HG03175 (cell line): Measurements from ENCODE around the gene GPR15LG.
A peak's percentile ranks its signal among the peaks of the same experiment; 100 is the strongest.

Source experiments
- ATAC-seq: cut with Tn5 transposase; IDR thresholded peaks from one replicate; pipeline ENCODE4 v1.9.1; 2021; ENCODE audit warnings: mild to moderate bottlenecking, moderate library complexity; ENCODE audit not compliant: unreplicated experiment

Gene GPR15LG

DNA sequence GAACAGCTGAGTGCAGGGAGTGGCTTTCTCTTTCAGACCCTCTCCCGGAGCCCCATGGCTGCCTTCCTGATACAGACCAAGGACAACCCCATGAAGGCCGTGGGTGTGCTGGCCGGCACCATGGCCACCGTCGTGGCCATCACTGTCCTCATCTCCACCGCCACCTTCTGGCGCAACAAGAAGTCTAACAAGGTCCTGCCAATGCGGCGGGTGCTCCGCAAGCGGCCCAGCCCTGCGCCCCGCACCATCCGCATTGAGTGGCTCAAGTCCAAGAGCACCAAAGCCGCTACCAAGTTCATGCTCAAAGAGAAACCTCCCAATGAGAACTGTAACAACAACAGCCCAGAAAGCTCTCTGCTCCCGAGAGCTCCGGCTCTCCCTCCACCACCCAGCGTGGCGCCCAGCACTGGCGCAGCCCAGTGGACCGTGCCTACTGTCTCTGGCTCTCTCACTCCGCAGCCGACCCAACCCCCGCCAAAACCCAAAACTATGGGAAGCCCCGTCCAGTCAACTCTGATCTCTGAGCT is 40.5 kb downstream of the GPR15LG start:
- ATAC-seq, result no peak

DNA sequence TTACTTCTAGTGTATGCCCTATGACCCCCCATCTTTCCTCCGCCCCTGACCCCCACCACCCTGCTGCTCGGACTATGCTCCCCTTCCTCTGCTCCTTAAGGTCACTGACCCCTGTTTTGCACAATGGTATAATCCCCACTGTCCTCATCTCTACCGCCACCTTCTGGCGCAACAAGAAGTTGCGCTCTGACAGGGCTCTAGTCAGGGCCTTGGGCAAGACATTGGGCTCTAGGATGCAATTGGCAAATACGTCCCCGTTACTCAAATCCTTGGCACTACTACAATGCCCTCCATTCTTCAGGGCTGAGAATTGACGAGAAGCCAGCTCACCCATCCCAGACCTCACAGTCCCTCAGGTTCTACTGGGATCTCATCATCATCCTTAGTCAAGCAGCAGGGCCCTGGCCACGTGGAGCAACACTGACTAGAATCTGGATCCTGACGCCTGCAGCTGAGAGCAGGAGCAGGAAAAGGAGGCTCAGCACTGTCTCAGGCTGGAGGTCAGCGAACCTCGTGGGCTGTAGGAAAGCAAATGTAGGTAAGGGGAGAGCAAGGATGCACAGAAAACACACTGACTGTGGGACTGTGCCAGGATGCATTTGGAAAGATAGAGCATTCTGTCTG is 41.1 kb downstream of the GPR15LG start:
- ATAC-seq, result peak; percentile 84

DNA sequence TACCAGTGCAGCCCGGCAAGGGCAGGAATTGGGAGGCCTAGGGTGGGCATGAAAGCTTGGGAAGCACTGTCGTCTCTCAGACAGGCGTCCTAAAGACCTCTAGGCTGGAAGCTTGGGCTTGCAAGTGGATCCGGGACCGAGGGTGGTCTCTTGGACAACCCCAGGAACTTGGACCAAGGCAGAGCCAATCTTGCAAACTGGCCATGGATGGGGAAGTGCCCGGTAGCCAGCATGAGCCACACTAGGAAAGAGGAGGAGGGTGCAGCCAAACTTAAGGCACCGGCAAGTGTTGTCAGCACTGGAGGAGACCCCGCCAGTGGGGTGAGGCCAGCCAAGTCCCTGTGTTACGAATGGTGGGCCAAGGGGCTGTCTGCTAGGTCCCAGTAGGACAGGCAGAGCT is 43.2 kb downstream of the GPR15LG start:
- ATAC-seq, result no peak

DNA sequence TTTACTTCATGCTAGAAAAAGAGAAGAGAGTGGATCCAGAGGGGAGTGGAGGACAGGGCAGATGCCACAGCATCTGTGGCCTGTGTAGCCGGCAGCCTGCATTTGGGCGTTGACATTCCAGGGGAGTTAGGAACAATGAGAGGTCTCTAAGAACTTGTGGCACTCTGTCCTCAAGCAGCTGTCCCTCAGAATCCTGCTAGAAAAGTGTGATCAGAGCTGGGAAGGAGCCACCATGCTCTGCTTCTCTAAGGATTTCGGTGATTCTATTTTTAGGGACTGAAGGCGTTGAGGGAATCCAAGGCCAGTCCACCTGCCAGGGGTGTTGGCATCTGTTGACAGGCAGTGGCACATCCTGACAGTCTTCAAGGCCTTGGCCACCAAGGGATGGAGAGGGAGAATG is 44.1 kb downstream of the GPR15LG start:
- no peak for ATAC-seq

DNA sequence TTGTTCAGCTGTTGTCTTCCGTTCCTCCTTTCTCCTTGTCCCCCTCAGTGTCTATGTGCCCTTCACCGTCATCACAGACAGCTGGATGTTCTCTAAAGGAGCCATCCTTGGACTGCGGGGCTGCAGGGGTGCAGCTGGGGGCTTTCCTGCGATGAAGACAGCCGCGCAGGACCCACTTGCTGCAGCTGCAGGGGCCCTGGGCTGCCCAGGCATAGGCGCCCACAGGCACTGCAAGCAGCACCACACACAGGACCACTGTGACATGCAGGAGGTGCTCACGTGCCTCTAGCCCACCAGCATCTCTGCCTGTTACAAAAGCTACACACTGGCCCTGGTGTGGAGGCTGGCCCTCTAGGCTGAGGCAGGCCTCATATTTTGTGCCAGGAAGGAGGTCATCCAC is 48.3 kb downstream of the GPR15LG start:
- no peak for ATAC-seq

DNA sequence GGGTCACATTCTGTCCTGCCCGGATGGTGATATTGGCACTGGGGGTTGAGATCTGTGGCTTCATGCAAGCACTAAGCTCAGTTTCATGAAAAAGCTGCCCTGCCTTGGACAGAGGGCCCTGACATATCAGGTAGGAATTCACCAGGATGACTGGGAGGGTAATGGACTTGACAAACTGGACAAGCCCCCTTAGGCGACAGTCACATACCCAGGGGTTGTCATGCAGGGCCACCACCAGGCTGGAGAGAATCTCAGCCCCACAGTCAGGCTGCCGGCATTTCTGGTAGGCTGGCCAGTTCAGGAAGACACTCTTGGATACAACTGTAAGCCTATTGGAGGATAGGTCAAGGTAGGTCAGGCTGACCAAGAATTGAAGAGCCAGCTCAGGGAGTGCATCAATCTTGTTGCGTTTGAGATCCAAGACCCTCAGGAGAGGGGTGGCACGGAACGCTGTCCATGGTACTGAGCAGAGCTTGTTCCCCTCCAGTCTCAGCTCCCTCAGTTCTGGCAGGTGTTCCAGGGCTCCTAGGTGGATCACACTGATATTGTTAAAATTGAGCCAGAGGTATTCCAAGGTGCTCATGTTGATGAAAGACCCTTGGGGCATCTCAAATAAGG is 50.9 kb downstream of the GPR15LG start:
- ATAC-seq, result no peak

DNA sequence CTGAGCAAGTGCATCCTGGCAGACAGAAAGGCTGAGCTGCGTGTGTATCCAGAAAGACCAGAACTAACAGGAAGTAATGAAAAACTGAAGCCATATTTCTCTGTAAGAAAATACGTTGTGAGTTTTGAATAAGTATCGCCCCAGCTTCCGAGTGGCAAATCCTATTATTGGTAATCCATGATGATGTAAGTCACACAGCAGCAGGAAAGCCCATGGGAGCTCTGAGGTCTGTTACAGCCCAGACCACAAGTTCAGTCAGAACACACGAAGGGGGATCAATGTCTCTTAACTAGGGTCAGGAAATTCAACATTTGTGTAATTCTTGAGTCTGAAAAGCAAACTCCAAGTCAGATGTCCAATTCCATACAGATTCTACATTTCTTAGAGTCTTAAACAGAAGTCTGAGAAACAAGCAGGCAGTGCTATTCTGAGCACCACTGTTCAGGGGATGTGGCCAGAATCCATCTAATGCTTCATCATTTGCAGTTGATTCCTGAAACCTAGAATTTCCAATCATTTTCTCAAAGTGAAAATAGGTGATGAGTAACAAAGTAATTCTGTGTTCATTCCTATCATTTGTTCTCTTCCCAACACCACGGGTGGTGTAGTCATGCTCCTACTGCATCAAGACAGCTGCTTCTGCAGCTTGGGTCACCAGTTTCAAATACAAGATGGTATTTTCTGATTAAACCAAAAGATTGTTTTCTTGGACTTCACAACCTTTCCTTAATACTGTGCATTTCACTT is 52.0 kb downstream of the GPR15LG start, which contains the start of gene LRIT2:
Gene LRIT2 (minus strand): TSS at position 118 of the 747 bp plus-strand sequence. CDS start 24 bp downstream, at position 94.
- no peak for ATAC-seq

DNA sequence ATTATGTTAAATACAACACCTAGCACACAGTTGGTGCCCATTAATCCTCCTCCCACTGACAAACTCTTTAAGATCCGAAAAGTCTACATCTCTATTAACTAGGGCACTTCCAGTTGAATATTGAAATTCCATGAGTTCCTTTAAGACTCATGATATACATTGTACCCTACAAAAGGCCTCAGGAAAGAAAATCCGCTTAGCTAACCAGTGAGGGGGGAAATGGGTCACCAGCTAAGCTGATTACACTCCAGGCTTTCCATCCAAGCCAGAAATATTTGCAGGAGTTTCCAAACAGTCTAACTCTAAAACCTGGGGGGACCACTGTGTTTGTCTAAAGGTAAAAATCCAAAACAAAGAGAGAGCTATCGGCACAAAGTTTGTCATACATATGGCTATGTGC is 53.0 kb downstream of the GPR15LG start:
- ATAC-seq, result no peak

DNA sequence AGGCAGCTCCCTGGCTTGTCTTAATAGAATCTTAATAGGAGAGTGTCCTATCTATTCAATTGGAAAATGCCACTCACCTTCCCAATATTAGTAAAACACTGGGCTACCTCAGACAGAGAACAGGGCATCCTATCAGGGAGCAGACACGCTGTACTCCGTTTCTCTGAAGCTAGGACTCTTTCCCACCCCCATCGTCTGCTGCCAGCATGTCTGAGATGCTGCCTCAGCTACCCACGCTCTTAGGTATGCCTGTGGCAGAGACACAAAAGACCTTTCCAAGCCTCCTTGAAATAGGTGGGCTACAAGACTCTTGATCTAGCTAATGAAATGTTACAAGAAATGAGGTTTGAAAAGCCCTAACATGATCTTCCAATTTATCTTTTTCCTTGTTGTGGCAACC is 54.2 kb downstream of the GPR15LG start:
- no peak for ATAC-seq

GRCh38 chr10:84230359-84230758 is 56.8 kb downstream of the GPR15LG start:
- no peak for ATAC-seq

- no peak for ATAC-seq
Measured at GRCh38 chr10:84232376-84232775, 58.8 kb downstream of the GPR15LG start.

GRCh38 chr10:84233940-84234339 is 60.3 kb downstream of the GPR15LG start:
- ATAC-seq, result no peak

- ATAC-seq, result no peak
Measured at GRCh38 chr10:84234479-84234878, 60.9 kb downstream of the GPR15LG start.
